ENCODE measurements around the gene WWC1.

The WWC1 gene

GRCh38 chr5:168438349-168438748 lies 146.9 kb downstream of the WWC1 start:
- no peak for DNase-seq (ENCODE audit: low read depth, low spot score)

GRCh38 chr5:168443533-168443932 lies 152.1 kb downstream of the WWC1 start:
- peak; percentile 75 for DNase-seq (ENCODE audit: low read depth, low spot score)

GRCh38 chr5:168443950-168444700 lies 152.7 kb downstream of the WWC1 start:
- peak; percentile 49 for DNase-seq (ENCODE audit: low read depth, low spot score)

GRCh38 chr5:168446983-168447619 lies 155.7 kb downstream of the WWC1 start:
- no peak for DNase-seq (ENCODE audit: low read depth, low spot score)

- peak; percentile 68 for DNase-seq (ENCODE audit: low read depth, low spot score)
Measured at GRCh38 chr5:168447808-168448207, 156.4 kb downstream of the WWC1 start.

- DNase-seq (ENCODE audit: low read depth, low spot score), result no peak
Measured at GRCh38 chr5:168449166-168449565, 157.7 kb downstream of the WWC1 start.

GRCh38 chr5:168451565-168451964 lies 160.1 kb downstream of the WWC1 start:
- DNase-seq (ENCODE audit: low read depth, low spot score), result no peak

- DNase-seq (ENCODE audit: low read depth, low spot score), result no peak
Measured at GRCh38 chr5:168455201-168455600, 163.8 kb downstream of the WWC1 start.

- DNase-seq (ENCODE audit: low read depth, low spot score), result no peak
Measured at GRCh38 chr5:168457542-168457941, 166.1 kb downstream of the WWC1 start.

- no peak for DNase-seq (ENCODE audit: low read depth, low spot score)
Measured at GRCh38 chr5:168460606-168461005, 169.2 kb downstream of the WWC1 start.

- no peak for DNase-seq (ENCODE audit: low read depth, low spot score)
Measured at GRCh38 chr5:168463081-168463480, 171.6 kb downstream of the WWC1 start.

- no peak for DNase-seq (ENCODE audit: low read depth, low spot score)
Measured at GRCh38 chr5:168464214-168464613, 172.8 kb downstream of the WWC1 start.

GRCh38 chr5:168464641-168465040 lies 173.2 kb downstream of the WWC1 start:
- no peak for DNase-seq (ENCODE audit: low read depth, low spot score)

GRCh38 chr5:168467755-168468330 lies 176.4 kb downstream of the WWC1 start:
- DNase-seq (ENCODE audit: low read depth, low spot score), result no peak

- peak; percentile 83 for DNase-seq (ENCODE audit: low read depth, low spot score)
Measured at GRCh38 chr5:168468836-168469235, 177.4 kb downstream of the WWC1 start.

GRCh38 chr5:168469816-168470215 lies 178.4 kb downstream of the WWC1 start:
- DNase-seq (ENCODE audit: low read depth, low spot score), result no peak

- peak; percentile 37 for DNase-seq (ENCODE audit: low read depth, low spot score)
Measured at GRCh38 chr5:168471785-168472184, 180.3 kb downstream of the WWC1 start.

GRCh38 chr5:168472329-168472728 lies 180.9 kb downstream of the WWC1 start:
- DNase-seq (ENCODE audit: low read depth, low spot score), result peak; percentile 94

GRCh38 chr5:168474319-168474718 lies 182.9 kb downstream of the WWC1 start:
- no peak for DNase-seq (ENCODE audit: low read depth, low spot score)

- peak; percentile 91 for DNase-seq (ENCODE audit: low read depth, low spot score)
Measured at GRCh38 chr5:168477060-168477459, 185.6 kb downstream of the WWC1 start.

- no peak for DNase-seq (ENCODE audit: low read depth, low spot score)
Measured at GRCh38 chr5:168479166-168479565, 187.7 kb downstream of the WWC1 start.

GRCh38 chr5:168480601-168481000 lies 189.2 kb downstream of the WWC1 start:
- DNase-seq (ENCODE audit: low read depth, low spot score), result no peak

- peak; percentile 42 for DNase-seq (ENCODE audit: low read depth, low spot score)
Measured at GRCh38 chr5:168481330-168481788, 189.9 kb downstream of the WWC1 start.
